AG09319 (cell line): ENCODE results near the gene GMPPB.

Source experiments
- DNase-seq: peaks from one replicate; pipeline ENCODE4 v3.0.0-alpha.2; 2010; ENCODE audit warnings: low read depth; ENCODE audit errors: extremely low read depth
- TF ChIP-seq, protein P1 (sequence below): IDR thresholded peaks from 2 replicates; pipeline ENCODE4 v1.5.1; 2011; ENCODE audit warnings: low read depth, mild to moderate bottlenecking, inconsistent platforms, low read length, moderate library complexity

GMPPB gene

DNA sequence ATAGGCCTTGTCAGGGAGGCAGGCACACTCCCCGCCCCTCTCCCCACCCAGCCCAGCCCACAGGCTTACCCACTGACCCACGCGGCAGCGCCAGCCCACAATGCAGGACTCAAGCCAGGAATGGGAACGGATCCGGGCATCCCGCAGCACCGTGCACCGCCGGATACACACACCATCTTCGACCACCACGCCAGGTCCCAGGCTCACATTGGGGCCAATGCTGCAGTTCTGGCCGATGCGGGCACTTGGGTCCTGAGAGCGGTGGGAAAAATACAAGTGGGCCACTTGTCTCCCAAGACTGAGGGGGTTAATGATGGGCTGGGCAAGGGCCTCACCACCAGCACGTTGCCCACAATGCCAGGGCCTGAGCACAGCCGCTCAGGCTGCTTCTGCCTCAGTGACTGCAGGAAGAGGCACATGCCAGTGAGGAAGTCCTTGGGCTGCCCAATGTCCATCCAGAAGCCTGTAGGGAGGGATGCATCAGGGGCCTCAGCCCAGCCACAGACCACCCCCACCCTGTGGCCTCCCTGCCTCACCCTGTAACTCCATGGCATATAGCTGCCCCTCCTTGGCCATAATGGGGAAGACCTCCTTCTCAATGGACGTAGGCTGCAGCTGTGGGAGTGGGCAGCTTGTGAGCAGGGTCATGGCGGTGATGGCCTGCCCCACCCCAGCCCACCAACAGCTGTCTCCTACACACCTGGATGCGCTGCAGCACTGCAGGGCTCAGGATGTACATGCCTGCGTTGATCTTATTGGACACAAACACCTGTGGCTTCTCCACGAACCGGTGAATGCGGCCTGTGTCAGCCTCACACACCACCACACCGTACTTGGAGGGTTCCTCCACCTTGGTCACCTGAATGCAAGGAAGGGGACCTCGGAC lies 1.6 kb downstream of the GMPPB start:
- TF ChIP-seq, protein P1, sequence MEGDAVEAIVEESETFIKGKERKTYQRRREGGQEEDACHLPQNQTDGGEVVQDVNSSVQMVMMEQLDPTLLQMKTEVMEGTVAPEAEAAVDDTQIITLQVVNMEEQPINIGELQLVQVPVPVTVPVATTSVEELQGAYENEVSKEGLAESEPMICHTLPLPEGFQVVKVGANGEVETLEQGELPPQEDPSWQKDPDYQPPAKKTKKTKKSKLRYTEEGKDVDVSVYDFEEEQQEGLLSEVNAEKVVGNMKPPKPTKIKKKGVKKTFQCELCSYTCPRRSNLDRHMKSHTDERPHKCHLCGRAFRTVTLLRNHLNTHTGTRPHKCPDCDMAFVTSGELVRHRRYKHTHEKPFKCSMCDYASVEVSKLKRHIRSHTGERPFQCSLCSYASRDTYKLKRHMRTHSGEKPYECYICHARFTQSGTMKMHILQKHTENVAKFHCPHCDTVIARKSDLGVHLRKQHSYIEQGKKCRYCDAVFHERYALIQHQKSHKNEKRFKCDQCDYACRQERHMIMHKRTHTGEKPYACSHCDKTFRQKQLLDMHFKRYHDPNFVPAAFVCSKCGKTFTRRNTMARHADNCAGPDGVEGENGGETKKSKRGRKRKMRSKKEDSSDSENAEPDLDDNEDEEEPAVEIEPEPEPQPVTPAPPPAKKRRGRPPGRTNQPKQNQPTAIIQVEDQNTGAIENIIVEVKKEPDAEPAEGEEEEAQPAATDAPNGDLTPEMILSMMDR: no peak
- no peak for DNase-seq

DNA sequence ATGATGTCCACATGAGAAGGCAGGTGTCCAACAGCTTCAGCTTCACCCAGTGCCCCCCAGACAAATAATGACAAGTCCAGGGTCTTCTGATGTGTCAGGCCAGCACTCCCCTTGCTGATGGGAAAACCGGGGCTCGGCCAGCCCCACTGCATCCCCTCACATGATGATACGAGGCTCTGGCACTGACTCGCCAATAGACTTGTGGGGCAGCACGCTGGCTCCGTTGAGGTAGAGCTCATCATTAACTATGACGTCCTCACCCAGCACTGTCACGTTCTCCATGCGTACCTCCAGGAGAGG lies 2.2 kb downstream of the GMPPB start:
- no peak for DNase-seq
- TF ChIP-seq, protein P1: no peak

DNA sequence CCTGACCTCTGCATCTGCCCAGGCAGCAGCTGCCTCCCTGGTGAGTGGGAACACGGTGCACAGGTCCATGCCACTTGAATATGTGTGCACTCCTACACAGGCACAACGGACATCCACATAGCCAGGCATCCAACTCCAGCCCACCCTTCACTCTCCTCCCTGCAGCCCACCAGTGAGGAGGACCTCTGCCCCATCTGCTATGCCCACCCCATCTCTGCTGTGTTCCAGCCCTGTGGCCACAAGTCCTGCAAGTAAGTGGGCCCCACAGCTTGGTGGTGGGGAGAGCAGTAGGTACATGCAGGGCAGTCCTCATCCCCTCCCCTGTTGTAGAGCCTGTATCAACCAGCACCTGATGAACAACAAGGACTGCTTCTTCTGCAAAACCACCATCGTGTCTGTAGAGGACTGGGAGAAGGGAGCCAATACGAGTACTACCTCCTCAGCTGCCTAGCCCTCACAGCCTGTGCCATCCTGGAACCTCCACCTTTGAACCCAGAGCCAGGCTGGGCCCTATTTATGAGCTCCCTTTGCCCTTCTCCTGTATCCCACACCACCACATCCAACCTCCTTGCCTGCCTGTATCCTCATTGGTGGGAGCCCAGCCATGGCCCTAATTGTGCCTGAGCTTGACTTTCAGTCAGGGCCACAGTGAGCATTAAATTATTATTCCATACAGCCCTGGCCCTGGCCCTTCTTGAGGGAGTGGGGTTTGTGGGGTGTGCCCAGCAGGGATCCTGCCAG lies 2.7 kb downstream of the GMPPB start:
- TF ChIP-seq, protein P1: no peak
- no peak for DNase-seq

DNA sequence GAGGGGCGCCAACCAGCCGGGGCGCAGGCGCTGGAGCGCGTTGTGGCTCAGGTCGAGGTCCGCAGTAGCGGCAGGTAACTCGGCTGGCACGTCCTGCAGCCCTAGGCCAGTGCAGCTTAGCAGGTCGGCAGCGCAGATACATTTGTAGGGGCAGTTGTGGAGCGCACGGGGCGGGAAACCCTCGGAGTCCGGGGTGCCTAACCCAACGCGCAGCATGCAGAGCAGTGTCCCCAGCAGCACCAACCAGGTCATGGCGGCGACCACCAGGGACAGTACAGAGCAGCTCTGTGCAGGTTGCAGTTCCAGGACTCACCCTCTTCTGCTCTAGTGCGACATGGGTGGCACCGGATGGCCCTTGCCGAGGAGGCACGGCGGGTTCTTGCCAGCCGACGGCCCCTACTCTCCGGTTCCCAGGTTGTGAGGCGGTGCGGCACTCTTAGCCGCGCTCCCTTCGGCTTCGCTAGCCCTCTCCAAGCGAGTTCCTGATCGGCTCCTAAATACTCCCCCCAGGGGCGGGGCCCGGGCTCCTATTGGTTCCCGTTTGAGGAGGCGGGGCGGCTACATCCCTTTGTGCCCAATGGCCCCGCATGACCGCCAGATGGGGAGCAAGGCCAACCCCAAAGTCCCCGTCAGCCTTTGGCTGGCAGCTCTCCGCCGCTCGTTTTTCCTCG lies 4.4 kb downstream of the GMPPB start, which contains the start of gene AMIGO3:
TSS of gene AMIGO3 (minus strand) at position 471 of the 671 bp plus-strand sequence. CDS start at position 252, 219 bp downstream.
- peak; percentile 71 for DNase-seq
- TF ChIP-seq, protein P1: peak; percentile 47

DNA sequence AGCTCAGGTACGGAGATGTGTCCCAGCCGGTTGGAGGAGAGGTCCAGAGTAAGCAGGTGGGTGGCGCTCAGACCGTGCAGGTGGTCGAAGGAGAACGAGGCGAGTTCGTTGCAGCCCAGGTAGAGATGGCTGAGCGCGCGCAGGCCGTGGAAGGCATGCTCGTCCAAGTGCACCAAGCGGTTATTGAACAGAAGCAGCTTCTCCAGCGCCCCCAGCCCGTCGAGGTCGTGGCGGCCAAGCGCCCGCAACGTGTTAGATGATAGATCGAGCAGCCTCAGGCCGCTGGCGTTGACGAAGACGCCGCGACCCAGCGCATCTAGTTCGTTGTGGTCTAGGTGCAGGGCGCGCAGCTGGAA lies 4.9 kb downstream of the GMPPB start:
- DNase-seq: no peak

DNA sequence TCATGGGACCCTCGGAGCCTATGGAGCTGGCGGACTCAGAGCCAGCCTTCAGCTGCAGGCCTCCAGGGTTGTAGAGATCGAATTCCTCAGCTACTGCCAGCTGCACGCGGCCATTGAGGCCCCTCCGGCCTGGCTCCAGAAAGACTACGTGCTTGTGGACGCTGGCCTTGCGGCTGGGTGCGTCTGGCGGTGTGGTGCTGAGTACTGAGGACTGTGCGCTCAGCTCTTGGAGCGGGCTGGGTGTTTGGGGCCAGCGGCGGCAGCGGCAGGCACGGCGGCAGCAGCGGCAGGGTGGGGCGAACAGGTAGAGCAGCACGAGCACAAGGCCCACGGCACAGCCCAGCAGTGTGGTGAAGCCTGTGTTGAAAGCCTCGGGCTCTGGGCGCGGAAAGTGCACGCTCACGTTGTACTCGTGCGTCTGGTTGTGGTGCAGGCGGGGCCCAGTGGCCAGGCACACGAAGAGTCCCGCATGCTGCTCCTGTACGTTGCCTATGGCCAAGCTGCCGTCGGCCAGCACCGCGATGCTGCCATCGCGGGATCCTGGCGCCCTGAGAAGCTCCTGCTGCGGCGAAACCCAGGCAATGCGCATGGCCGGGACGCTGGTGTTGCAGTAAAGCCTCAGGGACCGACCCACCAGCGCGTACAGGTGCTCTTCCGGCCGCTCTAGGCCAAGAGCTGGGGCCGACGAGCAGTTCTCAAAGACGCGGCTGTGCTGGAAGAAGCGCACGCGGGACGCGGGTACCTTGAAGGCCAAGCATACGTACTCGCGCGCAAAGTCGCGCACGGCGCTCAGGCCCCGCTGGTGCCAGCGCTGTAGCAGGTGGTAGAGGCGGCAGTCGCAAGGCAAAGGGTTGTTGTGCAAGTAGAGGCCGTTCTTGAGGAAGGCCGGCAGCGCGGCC lies 5.5 kb downstream of the GMPPB start:
- no peak for DNase-seq
- TF ChIP-seq, protein P1: no peak

More for the DNA sequence above, 4.9 kb downstream of the GMPPB start:
- TF ChIP-seq, protein P1: no peak
